HG03521 (cell line): ENCODE results near the gene SLC35B1.

Source experiments
- ATAC-seq: cut with Tn5 transposase; IDR thresholded peaks from one replicate; pipeline ENCODE4 v1.9.1; 2021; ENCODE audit warnings: mild to moderate bottlenecking, moderate library complexity; ENCODE audit not compliant: unreplicated experiment

Gene SLC35B1

DNA sequence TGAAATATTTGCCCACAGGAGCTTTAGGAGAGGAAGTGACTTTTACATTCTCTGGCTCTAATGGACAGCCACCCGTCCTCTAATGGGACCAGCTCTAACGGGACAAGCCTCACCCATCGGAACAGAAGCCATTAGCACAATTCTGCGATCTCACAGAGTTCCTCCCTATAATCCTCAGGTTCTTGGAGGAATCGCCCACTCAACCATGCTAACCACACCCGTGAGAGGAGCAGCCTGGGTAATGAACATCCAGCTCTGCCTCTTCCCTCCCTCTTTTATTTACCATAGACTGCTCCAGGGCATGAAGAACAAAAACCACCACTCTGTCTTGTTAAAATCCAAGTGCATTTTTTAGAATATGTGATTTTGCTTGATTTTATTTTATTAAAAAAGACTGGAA lies 6.8 kb downstream of the SLC35B1 start:
- ATAC-seq: no peak

DNA sequence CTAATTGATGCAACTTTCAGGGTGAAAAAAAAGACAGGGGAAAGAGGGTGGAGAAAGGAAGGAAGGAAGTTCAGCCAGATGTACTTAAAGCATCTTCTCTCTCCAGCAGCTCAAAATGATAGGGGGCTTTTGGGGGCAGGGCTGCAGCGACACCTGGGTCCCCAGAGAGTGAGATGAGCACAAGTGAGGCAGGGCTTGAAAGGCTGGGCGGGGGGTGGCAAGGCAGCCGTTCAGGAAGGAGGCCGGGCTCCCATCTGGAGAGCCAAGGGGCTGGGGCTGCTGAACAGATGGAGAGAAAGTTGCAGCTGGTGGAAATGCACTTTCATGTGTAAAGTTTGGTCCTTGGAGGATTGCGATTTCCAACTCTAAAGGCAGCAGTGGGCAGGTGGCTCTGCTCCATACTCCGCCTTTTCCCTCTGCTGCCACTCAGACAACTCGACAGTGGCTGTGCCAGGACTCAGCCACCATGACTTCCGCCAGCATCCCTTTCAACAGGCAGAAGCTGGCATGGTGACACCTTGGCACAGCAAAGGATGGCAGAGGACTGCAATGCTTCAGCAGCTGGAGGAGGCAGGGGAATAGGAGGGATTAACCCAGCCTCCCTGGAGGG lies 7.7 kb downstream of the SLC35B1 start:
- ATAC-seq: no peak

DNA sequence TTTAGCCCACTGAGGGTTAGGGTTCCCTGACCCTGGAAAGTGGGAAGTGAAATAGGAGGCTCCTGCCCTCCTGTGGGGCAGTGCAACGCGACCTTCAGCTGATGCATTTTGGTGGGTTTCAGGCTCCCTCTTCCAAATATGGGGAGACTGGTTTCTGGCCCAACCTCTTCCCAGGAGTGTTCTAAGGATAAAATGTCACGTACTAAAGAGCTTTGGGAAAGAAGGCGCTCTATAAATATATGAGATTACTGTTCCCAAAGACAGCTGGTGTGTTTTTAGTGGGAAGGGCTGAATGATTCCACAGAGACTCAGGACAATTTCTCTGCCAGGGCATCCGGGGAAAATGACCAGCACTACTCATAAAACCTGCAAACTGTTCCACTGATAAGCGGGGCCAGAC lies 9.8 kb downstream of the SLC35B1 start:
- no peak for ATAC-seq

DNA sequence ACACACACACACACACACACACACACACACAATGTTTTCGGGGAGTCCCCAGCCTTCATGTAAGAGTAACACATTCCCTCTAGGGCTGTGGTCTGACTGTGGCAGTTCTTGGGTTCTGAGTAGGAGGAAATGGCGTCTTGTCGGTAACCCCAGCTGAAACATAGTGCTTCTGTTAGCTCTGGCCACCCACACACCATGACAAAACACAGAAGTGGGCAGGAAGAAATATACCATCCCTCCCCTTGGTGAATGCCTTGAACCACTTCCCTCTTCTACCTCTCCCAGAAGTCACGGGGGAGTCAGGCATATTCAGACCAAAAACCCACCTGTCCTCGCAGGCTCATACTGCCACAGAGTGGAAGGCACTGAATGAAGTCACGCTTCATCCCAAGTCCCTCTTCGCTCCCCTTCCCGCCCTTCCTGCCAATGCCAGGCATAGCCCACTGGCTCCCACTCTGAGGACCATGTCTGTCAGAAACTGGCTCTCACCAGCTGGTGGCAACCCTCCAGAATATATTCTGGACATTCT lies 11.5 kb downstream of the SLC35B1 start:
- no peak for ATAC-seq

DNA sequence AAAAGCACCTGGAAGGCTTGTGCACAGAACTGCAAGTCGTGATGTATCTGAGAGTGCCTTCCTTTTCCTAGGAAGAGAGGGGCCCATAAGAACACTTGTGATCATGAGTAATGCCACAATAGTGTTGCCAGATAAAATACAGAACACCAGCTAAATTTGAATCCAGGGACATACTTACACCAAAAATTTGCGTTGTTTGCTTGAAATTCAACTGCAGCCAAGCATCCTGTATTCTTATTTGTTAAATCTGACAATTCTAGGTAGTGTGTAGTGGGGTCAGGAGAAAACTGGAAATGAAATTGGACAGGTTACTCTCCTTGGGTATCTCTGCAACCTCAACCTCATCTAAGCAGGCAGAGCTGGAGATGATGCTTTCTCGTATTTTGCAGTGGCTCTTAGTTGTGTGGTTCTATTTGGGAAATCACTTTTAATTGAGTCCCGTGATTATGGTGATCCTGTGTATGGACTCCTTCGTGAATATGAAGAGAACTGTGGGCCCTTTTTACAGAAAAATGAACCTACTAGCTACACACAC lies 12.0 kb downstream of the SLC35B1 start:
- no peak for ATAC-seq

DNA sequence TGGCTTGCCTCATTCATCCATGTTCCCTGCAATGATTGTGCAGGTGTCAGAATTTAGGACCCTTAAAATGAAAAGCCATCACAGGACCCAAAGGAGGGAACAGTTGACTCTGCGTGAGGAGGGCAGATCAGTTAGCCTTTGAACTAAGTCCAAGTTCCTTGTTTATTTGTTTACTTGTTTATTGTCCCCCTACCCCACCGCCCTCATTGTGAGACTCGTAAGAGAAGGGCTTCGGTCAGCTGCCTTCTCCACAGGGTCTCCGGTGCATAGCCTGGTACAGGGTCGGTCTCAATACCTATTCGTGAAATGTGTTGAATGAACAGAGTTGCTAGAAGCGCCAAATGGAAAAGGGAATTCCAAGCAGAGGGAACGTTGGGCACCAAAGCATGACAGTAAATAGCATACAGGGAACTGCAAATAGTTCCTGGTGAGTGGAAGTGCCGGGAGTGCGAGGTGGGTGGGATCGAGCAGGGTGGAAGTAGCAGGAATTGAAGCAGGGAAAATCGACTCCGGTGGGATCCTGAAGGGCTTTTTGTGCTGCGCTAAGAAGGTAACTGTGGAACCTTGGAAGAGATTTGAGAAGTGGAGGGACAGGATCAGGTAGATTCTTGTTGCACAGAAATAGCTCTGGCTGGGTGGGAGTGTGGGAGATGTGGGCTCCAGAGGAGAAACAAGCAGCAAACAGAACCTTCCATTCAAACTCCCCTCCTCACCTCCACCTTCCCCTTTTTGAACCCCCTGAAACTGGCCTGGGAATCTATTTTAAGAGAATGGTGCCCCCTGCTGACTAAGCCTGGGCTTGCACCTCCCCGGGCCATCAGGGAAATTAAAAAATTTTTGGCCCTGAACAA lies 12.7 kb downstream of the SLC35B1 start:
- ATAC-seq: no peak

DNA sequence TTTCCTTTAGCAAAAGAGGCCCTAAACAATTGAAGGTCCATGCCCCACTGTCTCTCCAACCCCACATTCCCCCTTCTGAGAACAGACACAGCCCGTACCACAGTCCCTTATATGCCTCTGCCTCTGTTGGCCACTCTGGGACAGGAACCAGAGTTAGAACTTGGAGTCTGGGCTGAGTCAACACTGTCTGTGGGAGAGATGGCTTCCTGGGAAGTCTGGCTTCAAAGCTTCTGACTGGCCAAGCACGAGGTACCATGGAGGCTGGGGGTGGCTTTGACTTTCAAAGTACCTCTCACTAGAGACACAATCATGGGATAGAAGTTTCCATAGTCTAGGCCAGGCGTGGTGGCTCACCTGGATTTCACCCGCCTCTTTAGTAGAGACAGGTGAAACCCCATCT lies 15.0 kb downstream of the SLC35B1 start:
- ATAC-seq: no peak

DNA sequence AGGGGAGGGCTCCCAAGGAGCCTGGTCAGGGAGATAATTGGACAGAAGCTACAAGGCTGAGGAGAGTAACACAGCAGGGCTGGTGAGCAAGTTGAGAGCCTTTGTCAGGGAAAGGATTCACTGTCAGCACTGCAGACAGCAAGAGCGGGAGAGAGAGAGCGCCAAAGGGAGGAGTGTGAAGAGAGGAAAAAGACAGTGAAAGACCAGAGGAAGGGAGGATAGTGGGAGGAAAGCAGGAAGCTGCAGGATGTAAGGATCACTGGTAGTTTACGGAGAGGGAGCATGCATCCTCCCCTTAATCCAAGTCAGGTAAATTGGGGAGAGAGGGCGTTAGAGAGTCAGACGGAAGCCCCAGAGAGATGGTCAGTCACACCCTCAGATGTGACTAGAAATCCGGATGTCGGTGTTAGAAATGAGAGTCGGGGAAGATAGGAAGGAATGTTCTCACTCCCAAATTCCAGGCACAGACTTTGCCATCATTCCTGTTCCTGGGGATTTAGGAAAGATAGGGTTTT lies 16.0 kb downstream of the SLC35B1 start:
- no peak for ATAC-seq

DNA sequence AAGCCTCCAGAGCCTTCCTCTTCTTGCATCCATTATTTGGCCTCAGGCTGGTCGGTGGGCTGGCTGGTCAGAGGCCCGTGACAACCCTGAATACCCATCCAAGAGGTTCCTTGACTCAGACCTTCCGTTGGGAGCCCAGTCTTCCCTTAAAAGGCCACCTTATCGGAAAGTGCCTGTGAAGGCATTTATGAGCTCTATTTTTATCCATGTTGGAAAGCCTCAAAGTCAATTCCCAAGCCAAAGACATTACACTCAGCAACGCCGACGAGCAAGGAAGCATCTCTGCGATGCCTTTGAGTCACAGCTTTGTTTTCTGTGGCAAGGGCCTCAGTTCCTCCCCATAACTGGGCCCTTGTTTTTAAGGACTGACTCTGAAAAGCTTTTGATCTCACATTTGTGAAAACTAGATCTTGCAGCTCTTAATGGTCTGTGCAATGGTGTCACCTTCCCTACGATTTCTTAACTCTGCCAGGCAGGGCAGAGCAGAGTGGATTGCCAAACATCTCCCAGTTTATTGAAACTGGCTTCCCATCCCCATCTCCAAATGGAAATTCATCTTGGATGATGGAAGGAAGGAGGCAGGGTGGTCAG lies 16.6 kb downstream of the SLC35B1 start:
- no peak for ATAC-seq

DNA sequence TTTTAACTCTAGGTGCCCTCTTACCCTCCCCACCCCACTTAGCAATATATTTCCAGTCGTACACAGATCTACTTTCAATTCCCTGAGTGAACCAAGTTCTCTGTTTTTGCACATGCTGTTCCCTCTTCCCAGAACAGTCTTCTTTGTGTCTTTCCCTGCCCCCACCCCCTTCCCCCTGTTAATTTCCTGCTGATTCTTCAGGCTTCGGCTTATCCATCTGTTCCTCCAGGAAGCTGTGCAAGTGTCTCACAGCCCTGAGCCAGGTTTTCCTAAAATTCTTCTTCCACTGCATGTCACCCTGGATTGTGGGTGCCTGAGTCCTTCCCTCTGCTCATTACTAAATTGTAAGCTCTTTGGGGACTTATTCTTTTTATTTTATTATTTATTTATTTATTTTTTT lies 17.5 kb downstream of the SLC35B1 start:
- ATAC-seq: no peak

DNA sequence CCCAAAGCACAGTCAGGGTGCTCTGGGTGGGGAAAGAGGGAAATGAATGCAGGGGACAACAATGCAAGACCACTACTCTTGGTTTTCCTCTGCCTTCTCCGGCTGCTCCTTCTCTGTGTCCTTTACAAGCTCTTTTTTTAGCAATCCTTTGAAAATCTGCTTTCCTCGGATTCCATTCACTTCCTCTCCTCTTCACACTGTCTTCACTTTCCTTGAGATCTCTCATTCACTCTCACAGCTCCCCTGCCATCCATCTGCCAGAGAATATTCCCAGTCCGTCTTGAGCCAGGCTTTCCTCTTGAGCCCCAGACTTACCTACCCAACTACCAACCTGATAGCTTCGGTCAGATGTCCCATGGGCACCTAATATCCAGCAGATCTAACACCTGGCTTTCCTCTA lies 18.9 kb downstream of the SLC35B1 start:
- no peak for ATAC-seq

DNA sequence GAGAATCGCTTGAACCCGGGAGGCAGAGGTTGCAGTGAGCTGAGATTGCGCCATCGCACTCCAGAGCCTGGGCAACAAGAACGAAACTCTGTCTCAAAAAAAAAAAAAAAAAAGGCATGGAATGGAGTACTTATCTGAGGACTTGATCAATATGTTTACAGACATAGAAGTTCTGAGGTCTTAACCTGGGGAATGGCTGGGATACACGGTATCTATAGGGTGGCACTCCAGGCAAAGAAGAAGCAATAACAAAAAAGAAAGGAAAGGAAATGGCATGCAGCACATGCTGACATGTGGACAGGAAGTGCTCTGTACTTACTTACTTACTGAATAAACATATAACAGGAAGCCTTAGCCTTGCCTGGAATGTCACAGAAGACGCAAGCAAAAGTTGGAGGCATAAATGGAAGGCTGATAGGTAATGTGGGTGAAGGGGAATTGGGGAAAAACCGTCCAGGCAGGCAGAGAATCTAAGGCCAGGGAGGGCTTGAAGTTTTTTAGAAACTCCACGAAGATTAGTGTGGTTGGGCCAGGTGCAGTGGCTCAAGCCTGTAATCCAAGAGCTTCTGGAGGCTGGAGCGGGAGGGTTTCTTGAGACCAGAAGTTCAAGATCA lies 19.8 kb downstream of the SLC35B1 start:
- ATAC-seq: no peak

DNA sequence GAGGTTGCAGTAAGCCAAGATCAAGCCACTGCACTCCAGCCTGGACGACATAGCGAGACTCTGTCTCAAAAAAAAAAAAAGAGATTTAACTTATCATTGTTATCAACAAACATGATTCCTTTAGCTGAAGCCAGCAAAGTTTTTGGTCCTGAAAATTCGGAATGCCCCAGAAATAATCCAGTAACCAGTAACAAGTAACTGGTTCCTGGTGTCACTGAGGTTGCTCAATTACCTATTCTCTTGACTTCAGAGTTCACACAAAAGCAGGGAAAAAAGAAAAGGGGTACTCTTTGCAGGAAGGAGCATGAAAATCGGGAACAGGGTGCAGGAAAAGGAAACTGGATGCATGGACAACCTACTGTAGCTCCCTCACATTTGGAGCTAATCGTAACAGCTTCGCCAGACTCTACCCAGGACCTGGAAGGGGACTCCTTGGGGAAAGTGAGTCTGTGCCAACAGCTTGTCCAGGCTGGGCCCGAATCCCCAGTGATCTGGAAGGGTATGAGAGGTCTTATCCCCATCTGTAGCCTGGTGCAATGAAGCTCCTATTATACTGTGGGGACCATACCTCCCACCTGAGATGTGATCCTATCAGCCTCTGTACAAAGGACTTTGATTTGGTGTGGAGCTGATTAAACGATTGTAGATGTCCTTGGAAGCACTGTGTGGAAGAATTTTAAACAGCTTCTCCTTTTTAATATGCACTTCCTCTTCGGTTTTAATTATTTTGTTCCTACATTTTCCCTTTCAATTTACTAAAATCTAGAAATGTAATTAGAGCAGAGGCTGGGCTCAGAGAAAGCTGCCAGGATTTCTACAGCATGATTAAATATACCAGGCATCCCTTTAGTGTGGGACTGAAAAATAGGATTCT lies 26.4 kb downstream of the SLC35B1 start:
- no peak for ATAC-seq

DNA sequence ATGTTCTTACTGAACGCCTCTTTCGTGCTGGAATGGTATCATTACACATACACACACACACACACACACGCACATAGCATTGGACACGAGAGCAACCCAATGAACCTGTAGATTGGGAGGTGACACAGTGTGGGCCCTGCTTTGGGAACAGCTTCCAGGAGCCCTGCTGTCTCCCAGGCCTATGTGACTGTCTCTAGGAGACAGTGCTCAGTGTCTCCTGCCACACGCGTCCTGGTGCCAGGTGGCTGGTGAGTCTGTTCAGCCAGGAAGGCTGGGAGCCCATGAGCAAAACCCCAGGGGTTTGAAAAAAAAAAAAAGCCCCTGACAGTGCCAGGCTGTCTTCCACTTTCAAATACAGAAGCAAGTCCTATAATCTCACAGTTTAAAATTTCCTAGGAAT lies 27.4 kb downstream of the SLC35B1 start:
- ATAC-seq: no peak

DNA sequence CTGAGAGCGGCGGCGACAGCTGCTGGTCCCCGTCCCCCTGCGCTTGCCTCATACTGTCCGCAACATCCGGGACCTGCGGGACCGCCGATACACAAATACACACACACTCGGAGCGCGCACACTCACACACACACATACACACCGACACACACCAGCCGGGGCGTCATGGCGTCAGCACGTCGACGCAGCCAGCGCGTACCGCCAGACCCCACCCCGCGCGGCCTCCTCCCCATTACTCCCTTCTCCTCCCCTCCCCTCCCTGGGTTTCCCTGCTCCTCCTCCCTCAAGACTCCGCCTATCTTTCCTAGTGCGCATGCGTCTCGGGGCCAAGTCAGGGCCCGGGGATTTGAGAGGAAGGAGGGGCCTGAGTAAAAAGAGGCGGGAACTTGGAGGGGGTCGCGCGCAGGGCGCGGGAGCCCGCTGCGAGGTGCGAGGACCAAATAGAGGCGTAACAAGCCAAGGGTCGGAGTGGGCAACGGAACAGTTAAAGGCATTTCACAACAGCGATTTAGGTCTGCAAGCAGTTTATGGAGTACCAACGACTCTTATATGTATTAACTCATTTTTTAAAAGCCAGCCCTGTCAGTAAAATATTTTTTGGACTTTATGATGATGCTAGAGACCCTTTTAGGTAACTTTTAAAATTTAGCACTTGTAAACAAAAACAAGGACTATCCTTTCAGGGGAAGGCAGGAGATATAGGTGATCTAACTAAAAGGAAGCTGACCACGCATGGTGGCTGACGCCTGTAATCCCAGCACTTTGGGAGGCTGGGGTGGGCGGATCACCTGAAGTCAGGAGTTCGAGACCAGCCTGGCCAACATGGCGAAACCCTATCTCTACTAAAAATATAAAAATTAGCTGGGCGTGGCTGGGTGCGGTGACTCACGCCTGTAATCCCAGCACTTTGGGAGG lies 29.6 kb downstream of the SLC35B1 start, which contains the start of gene SPOP:
Gene SPOP (minus strand): TSS at position 165 of the 915 bp plus-strand sequence. CDS start 55,287 bp downstream, outside the sequence.
- peak; percentile 89 for ATAC-seq

DNA sequence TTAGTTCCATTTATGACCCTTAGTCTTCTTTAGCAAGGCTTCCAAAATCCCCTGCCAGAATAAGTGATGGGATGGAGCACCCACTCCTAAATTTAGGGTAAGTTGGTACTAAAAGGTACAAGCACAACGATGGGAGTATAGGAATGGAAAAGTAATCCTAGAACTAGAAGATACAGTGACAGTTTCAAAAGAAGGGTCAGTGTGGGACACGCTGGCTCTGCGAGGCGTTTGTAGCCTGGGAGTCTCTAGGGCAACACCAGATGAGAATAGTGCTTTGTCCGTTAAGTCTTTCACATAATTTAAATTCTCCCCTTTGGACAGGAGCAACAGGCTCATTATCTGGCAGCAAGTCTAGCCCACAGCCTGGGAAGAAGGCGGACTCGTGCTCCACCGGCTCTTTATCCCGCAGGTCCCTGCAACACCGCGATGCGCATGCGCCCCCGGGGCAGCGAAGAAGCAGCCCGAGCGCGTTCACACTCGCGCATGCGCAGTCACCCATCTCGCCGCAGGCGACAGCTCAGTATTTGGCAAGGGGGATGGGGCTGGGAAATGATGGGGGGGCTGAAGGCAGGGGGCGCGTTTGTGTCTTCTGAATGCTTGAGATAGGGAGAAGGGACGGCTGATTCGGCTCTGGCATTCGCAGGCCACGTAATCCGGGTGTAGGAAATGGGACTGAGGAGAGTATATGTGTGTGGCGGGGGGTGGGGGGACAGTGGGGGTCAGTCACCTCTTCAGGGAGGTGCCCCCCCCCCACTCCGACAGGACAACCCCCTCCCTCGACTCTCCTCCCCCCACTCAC lies 30.4 kb downstream of the SLC35B1 start:
- peak; percentile 40 for ATAC-seq

DNA sequence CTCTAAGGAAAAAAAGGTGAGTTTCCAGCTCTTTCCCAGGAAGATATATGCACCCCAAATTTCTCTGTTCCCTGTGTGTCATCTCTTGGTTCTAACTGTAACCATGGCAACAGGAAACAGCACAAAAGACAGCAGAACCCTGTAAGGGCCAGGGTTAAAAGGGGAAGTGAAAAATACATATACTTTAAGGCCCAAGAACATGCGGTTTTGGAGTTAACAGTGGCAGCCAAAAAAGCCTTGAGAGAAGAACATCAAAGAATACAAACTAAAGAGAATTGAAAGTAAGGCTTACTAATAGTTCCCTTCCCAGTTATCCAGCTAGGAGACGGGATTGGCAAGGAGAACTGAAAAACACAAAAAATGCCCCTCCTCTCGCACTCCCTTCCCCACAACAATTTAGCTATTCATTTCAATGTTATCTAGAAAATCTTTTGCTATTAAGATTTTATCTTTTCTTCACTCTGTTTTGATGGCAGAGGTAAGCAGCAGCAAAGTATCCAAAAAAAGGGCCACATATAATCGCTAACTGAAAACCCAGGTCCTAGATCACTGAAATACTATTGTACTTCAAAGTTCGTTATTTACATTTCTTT lies 31.4 kb downstream of the SLC35B1 start:
- peak; percentile 37 for ATAC-seq

DNA sequence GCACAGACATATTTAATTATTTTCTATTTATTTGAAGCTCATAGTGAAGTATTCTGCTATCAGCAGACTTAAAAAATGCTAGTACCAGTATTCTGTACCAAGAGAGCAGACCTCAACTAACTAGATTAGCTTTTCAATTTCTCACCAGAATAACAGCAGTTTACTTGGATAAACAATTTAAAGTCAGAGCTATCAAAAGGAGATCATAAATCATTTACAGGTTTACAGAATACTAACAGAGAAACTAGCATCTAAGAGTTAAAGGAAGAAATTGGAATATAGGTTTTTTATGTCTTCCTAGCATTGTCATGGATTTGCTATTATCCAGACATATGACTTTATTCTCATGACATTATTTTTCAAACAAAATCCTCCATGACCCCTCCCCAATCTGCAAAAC lies 33.3 kb downstream of the SLC35B1 start:
- no peak for ATAC-seq
